ENCODE measurements around the gene WDPCP.
"Not testable (repeated sequence)": the region's sequence is repeated elsewhere in the genome, so short reads cannot be mapped to it uniquely, and the experiment has no call there.

Gene WDPCP

GRCh38 chr2:63544017-63544627, 44.2 kb downstream of the WDPCP start:
- DNase-seq (ENCODE audit: low read depth in 2 of 3, low spot score in 1 of 3) = no peak

GRCh38 chr2:63539416-63540162, 48.7 kb downstream of the WDPCP start:
- DNase-seq (ENCODE audit: low read depth in 2 of 3, low spot score in 1 of 3) = no peak

GRCh38 chr2:63538390-63538789, 49.9 kb downstream of the WDPCP start:
- DNase-seq (ENCODE audit: low read depth in 2 of 3, low spot score in 1 of 3) = no peak

GRCh38 chr2:63537306-63537705, 51.0 kb downstream of the WDPCP start:
- DNase-seq (ENCODE audit: low read depth in 2 of 3, low spot score in 1 of 3) = no peak

GRCh38 chr2:63530704-63531279, 57.5 kb downstream of the WDPCP start:
- DNase-seq (ENCODE audit: low read depth in 2 of 3, low spot score in 1 of 3) = no peak

GRCh38 chr2:63525905-63526304, 62.4 kb downstream of the WDPCP start:
- no peak for DNase-seq (ENCODE audit: low read depth in 2 of 3, low spot score in 1 of 3)

- DNase-seq (ENCODE audit: low read depth in 2 of 3, low spot score in 1 of 3) = no peak
These were observed 65.3 kb downstream of the WDPCP start for GRCh38 chr2:63522950-63523349.

- DNase-seq (ENCODE audit: low read depth in 2 of 3, low spot score in 1 of 3) = no peak
These were observed 67.5 kb downstream of the WDPCP start for GRCh38 chr2:63520793-63521192.

- no peak for DNase-seq (ENCODE audit: low read depth in 2 of 3, low spot score in 1 of 3)
These were observed 73.5 kb downstream of the WDPCP start for GRCh38 chr2:63514781-63515180.

GRCh38 chr2:63514237-63514716, 74.0 kb downstream of the WDPCP start:
- DNase-seq (ENCODE audit: low read depth in 2 of 3, low spot score in 1 of 3) = no peak

- DNase-seq (ENCODE audit: low read depth in 2 of 3, low spot score in 1 of 3) = no peak
These were observed 82.0 kb downstream of the WDPCP start for GRCh38 chr2:63506320-63506719.

- no peak for DNase-seq (ENCODE audit: low read depth in 2 of 3, low spot score in 1 of 3)
These were observed 84.5 kb downstream of the WDPCP start for GRCh38 chr2:63503818-63504217.

- DNase-seq (ENCODE audit: low read depth in 2 of 3, low spot score in 1 of 3) = no peak
These were observed 87.9 kb downstream of the WDPCP start for GRCh38 chr2:63500398-63500797.

- DNase-seq (ENCODE audit: low read depth in 2 of 3, low spot score in 1 of 3) = no peak
These were observed 90.7 kb downstream of the WDPCP start for GRCh38 chr2:63497576-63497975.

- no peak for DNase-seq (ENCODE audit: low read depth in 2 of 3, low spot score in 1 of 3)
These were observed 93.3 kb downstream of the WDPCP start for GRCh38 chr2:63494968-63495367.

GRCh38 chr2:63494100-63494499, 94.2 kb downstream of the WDPCP start:
- no peak for DNase-seq (ENCODE audit: low read depth in 2 of 3, low spot score in 1 of 3)

- DNase-seq (ENCODE audit: low read depth in 2 of 3, low spot score in 1 of 3) = no peak
These were observed 100.1 kb downstream of the WDPCP start for GRCh38 chr2:63488118-63488713.

- no peak for DNase-seq (ENCODE audit: low read depth in 2 of 3, low spot score in 1 of 3)
These were observed 101.4 kb downstream of the WDPCP start for GRCh38 chr2:63486861-63487290.

GRCh38 chr2:63484901-63485300, 103.4 kb downstream of the WDPCP start:
- DNase-seq (ENCODE audit: low read depth in 2 of 3, low spot score in 1 of 3) = no peak

GRCh38 chr2:63484481-63484880, 103.8 kb downstream of the WDPCP start:
- no peak for DNase-seq (ENCODE audit: low read depth in 2 of 3, low spot score in 1 of 3)

GRCh38 chr2:63477686-63478085, 110.6 kb downstream of the WDPCP start:
- DNase-seq (ENCODE audit: low read depth in 2 of 3, low spot score in 1 of 3) = no peak

GRCh38 chr2:63469313-63469712, 119.0 kb downstream of the WDPCP start:
- not testable (repeated sequence) for DNase-seq (ENCODE audit: low read depth in 2 of 3, low spot score in 1 of 3)

Measured in stimulated activated CD4-positive, alpha-beta T cell treated with anti-CD3 and anti-CD28 coated beads, Interleukin-12 subunit alpha, Interleukin-12 subunit beta, amount 100 ng/mL, for 48 hours (primary cell).